H1 (cell line): ENCODE measurements around the gene TOMM40. TPM values are rescaled to one million over a fixed set of nuclear protein-coding genes. Genes with fewer than 3 reads are reported as not detected.

ENCODE experiments used
- CTCF ChIA-PET: fragments of 300-600 bp; sonication (Branson Sonifier 250); formaldehyde crosslinking; loops from one replicate; lab custom pipeline; 2021; ENCODE audit not compliant: partially characterized antibody; lab: Charles Lee
- POLR2A ChIA-PET: fragments of 300-600 bp; sonication (Branson Sonifier 250); formaldehyde crosslinking; loops from one replicate; lab custom pipeline; 2021; ENCODE audit warnings: inconsistent platforms; ENCODE audit not compliant: partially characterized antibody; lab: Charles Lee
- DNase-seq, 2 experiments: peaks; one replicate each; pipeline versions ENCODE4 v3.0.0 to v3.0.0-alpha.2; 2010 to 2022; ENCODE audit warnings: low spot score in 2 of 2, low read depth in 1 of 2, mixed read lengths in 1 of 2
- FAIRE-seq: peaks from 2 replicates; lab custom pipeline; 2011; peaks lifted over from hg19 to GRCh38; lab: Jason Lieb, UNC
- H2AFZ ChIP-seq: 2 replicates; pipeline ENCODE4 v1.8.1; 2012; ENCODE audit warnings: low read length, inconsistent platforms
- H2AK5ac ChIP-seq: 2 replicates; pipeline ENCODE4 v1.6.1; 2013; ENCODE audit warnings: low read depth, low read length
- H2BK120ac ChIP-seq: replicated peaks from 2 replicates; pipeline ENCODE3; 2013; ENCODE audit warnings: low read depth, low read length, inconsistent platforms
- H2BK12ac ChIP-seq: 2 replicates; pipeline ENCODE4 v1.6.1; 2013; ENCODE audit warnings: low read depth, low read length
- H2BK15ac ChIP-seq: 2 replicates; pipeline ENCODE4 v1.6.1; 2013; ENCODE audit warnings: low read length
- H2BK20ac ChIP-seq: 2 replicates; pipeline ENCODE4 v1.6.1; 2013; ENCODE audit warnings: low read length
- H2BK5ac ChIP-seq: 2 replicates; pipeline ENCODE4 v1.6.1; 2013; ENCODE audit warnings: low read depth, low read length
- H3K14ac ChIP-seq: 2 replicates; pipeline ENCODE4 v1.6.1; 2013; ENCODE audit warnings: inconsistent platforms; ENCODE audit not compliant: insufficient read length
- H3K18ac ChIP-seq: 2 replicates; pipeline ENCODE4 v1.6.1; 2013; ENCODE audit warnings: low read length; ENCODE audit errors: extremely low read depth
- H3K23ac ChIP-seq: 2 replicates; pipeline ENCODE4 v1.6.1; 2013; ENCODE audit warnings: inconsistent platforms; ENCODE audit not compliant: insufficient read length
- H3K23me2 ChIP-seq: 2 replicates; pipeline ENCODE4 v1.6.1; 2013; ENCODE audit warnings: low read depth, low read length
- H3K27ac ChIP-seq: 2 replicates; pipeline ENCODE4 v1.6.1; 2011; ENCODE audit warnings: low read depth, low read length, inconsistent platforms
- H3K27me3 ChIP-seq, 4 experiments: replicated peaks in 1 of 4; 1 replicate in 1 of 4; 2 replicates in 3 of 4; pipeline versions ENCODE4 v1.6.1 to v1.8.1; 2011 to 2013; ENCODE audit warnings: low read length in 3 of 4, mild to moderate bottlenecking in 3 of 4, inconsistent platforms in 2 of 4, mixed read lengths in 2 of 4, moderate library complexity in 1 of 4; ENCODE audit not compliant: control insufficient read depth in 3 of 4, insufficient read depth in 3 of 4; ENCODE audit errors: extremely low read depth in 1 of 4
- H3K36me3 ChIP-seq, 4 experiments: 2 replicates each; pipeline versions ENCODE4 v1.6.1 to v1.8.1; 2011 to 2013; ENCODE audit warnings: mild to moderate bottlenecking in 4 of 4, low read length in 3 of 4, moderate library complexity in 2 of 4, control low read depth in 1 of 4, inconsistent platforms in 1 of 4; ENCODE audit not compliant: insufficient read depth in 4 of 4, control insufficient read depth in 2 of 4
- H3K4ac ChIP-seq: replicated peaks from 2 replicates; pipeline ENCODE3; 2013; ENCODE audit warnings: low read length, low read depth, mixed read lengths, inconsistent platforms; ENCODE audit not compliant: insufficient read length
- H3K4me1 ChIP-seq, 4 experiments: replicated peaks in 1 of 4; 1 replicate in 1 of 4; 2 replicates in 3 of 4; pipeline versions ENCODE4 v1.6.1 to v1.8.1; 2011 to 2013; ENCODE audit warnings: low read length in 3 of 4, inconsistent platforms in 2 of 4, mixed read lengths in 1 of 4; ENCODE audit not compliant: insufficient read depth in 4 of 4, control insufficient read depth in 3 of 4
- H3K4me2 ChIP-seq, 2 experiments: 2 replicates each; pipeline versions ENCODE4 v1.6.1 to v1.8.1; 2011 to 2013; ENCODE audit warnings: low read depth in 2 of 2, low read length in 2 of 2, control low read depth in 1 of 2, inconsistent platforms in 1 of 2, mild to moderate bottlenecking in 1 of 2; ENCODE audit not compliant: insufficient read depth in 1 of 2
- H3K4me3 ChIP-seq, 4 experiments: fragments of 200-600, 300-600 bp in 1 of 4; sonication (generic), shearing (Covaris generic), sonication (Bioruptor Twin) in 1 of 4; 2 replicates each; pipeline versions ENCODE4 v1.5.1 to v1.8.1; 2011 to 2016; ENCODE audit warnings: low read length in 4 of 4, low read depth in 3 of 4, control low read depth in 2 of 4, inconsistent platforms in 2 of 4, mild to moderate bottlenecking in 2 of 4, mixed read lengths in 1 of 4, moderate library complexity in 1 of 4; ENCODE audit not compliant: insufficient read depth in 2 of 4; ENCODE audit errors: extremely low read depth in 1 of 4
- H3K56ac ChIP-seq: replicated peaks from 2 replicates; pipeline ENCODE3; 2013; ENCODE audit warnings: low read depth, mild to moderate bottlenecking, mixed read lengths, low read length, inconsistent platforms; ENCODE audit not compliant: insufficient read length
- H3K79me1 ChIP-seq: 2 replicates; pipeline ENCODE4 v1.6.1; 2013; ENCODE audit warnings: low read depth, low read length, control low read depth
- H3K79me2 ChIP-seq, 2 experiments: 2 replicates each; pipeline versions ENCODE4 v1.6.1 to v1.8.1; 2012 to 2013; ENCODE audit warnings: low read length in 2 of 2, mild to moderate bottlenecking in 2 of 2, inconsistent platforms in 1 of 2; ENCODE audit not compliant: insufficient read depth in 2 of 2, control insufficient read depth in 1 of 2
- H3K9ac ChIP-seq, 4 experiments: replicated peaks in 1 of 4; 1 replicate in 1 of 4; 2 replicates in 3 of 4; pipeline versions ENCODE4 v1.6.1 to v1.8.1; 2011 to 2013; ENCODE audit warnings: low read depth in 3 of 4, low read length in 3 of 4, control low read depth in 2 of 4, mild to moderate bottlenecking in 2 of 4, moderate library complexity in 2 of 4, inconsistent platforms in 1 of 4; ENCODE audit errors: extremely low read depth in 1 of 4
- H3K9me3 ChIP-seq, 2 experiments: 2 replicates each; pipeline versions ENCODE4 v1.6.1 to v1.8.1; 2012 to 2013; ENCODE audit warnings: mild to moderate bottlenecking in 2 of 2, moderate library complexity in 2 of 2, control low read depth in 1 of 2, inconsistent platforms in 1 of 2, low read depth in 1 of 2, low read length in 1 of 2, mixed read lengths in 1 of 2; ENCODE audit not compliant: insufficient read depth in 2 of 2
- H4K20me1 ChIP-seq, 2 experiments: replicated peaks in 1 of 2; 2 replicates each; pipeline versions ENCODE3 to v1.8.1; 2011 to 2013; ENCODE audit warnings: inconsistent platforms in 2 of 2, low read length in 2 of 2, mild to moderate bottlenecking in 1 of 2; ENCODE audit not compliant: insufficient read depth in 2 of 2, control insufficient read depth in 1 of 2
- H4K5ac ChIP-seq: 2 replicates; pipeline ENCODE4 v1.6.1; 2013; ENCODE audit warnings: low read length, low read depth, mixed read lengths, inconsistent platforms; ENCODE audit not compliant: insufficient read length
- H4K8ac ChIP-seq: 2 replicates; pipeline ENCODE4 v1.8.0; 2013; ENCODE audit warnings: mild to moderate bottlenecking, moderate library complexity, low read length, inconsistent platforms; ENCODE audit not compliant: insufficient read depth; ENCODE audit errors: extremely low read depth
- H4K91ac ChIP-seq: replicated peaks from 2 replicates; pipeline ENCODE3; 2013; ENCODE audit warnings: low read length, mixed read lengths, inconsistent platforms; ENCODE audit not compliant: insufficient read length
- EGR1 ChIP-seq: IDR thresholded peaks from 2 replicates; pipeline ENCODE4 v1.6.1; 2011; ENCODE audit warnings: low read depth, low read length, borderline replicate concordance
- GABPA ChIP-seq: IDR thresholded peaks from 2 replicates; pipeline ENCODE4 v1.6.1; 2011; ENCODE audit warnings: mild to moderate bottlenecking, low read length, moderate library complexity, borderline replicate concordance; ENCODE audit not compliant: insufficient read depth
- HDAC6 ChIP-seq: IDR thresholded peaks from one replicate; pipeline ENCODE4 v1.7.1; 2012; ENCODE audit warnings: low read depth, mild to moderate bottlenecking, inconsistent platforms, low read length, moderate library complexity
- NRF1 ChIP-seq: IDR thresholded peaks from 2 replicates; pipeline ENCODE4 v1.6.1; 2011; ENCODE audit warnings: mild to moderate bottlenecking, low read depth, low read length, improper control_type of control experiment
- SIX5 ChIP-seq: IDR thresholded peaks from 2 replicates; pipeline ENCODE4 v1.6.1; 2011; ENCODE audit warnings: mild to moderate bottlenecking, low read depth, low read length
- SP4 ChIP-seq: IDR thresholded peaks from 2 replicates; pipeline ENCODE4 v1.6.1; 2012; ENCODE audit warnings: low read length, inconsistent platforms
- TEAD4 ChIP-seq: IDR thresholded peaks from 2 replicates; pipeline ENCODE4 v1.6.1; 2012; ENCODE audit warnings: low read depth, low read length, inconsistent platforms, mixed read lengths
- USF2 ChIP-seq: IDR thresholded peaks from 2 replicates; pipeline ENCODE4 v1.6.1; 2011; ENCODE audit warnings: low read length, improper control_type of control experiment
- WGBS, 2 experiments: shearing (Covaris generic) in 1 of 2; methylation state at CpG; one replicate each; pipeline versions ENCODE4 v1.1.6 to v1.1.7; 2013 to 2015; ENCODE audit warnings: low lambda C conversion rate in 2 of 2, mixed read lengths in 2 of 2, inconsistent platforms in 1 of 2, low coverage in 1 of 2, missing lambda C conversion rate in 1 of 2; ENCODE audit not compliant: insufficient replicate concordance in 2 of 2, insufficient coverage in 1 of 2, insufficient read length in 1 of 2; ENCODE audit errors: extremely low coverage in 1 of 2, missing lambda C conversion rate in 1 of 2; 5-methylcytosine and 5-hydroxymethylcytosine counted together
- polyA plus RNA-seq, 7 experiments: library from polyadenylated mRNA; depleted of rRNA in 3 of 7; stranded (reverse) in 5 of 7; unstranded in 2 of 7; fragments of >200 nt in 5 of 7; fragments of 200-250 nt in 2 of 7; gene quantifications; 1 replicate in 5 of 7; 2 replicates in 1 of 7; 4 replicates in 1 of 7; pipeline versions ENCODE4 v1.2.1 to v1.2.3, GENCODE V29; 2011 to 2013; ENCODE audit warnings: missing spikeins in 2 of 7, mixed read lengths in 2 of 7
- total RNA-seq: library from RNA; stranded (reverse); fragmentation: NEBNext Ultra II Directional; extraction: Animal tissue kit (Norgen Biotek cat#: 25700); gene quantifications from 2 replicates; pipeline ENCODE4 v1.2.1, GENCODE V29; 2021

TOMM40 gene
- total and polyA plus RNA-seq, 2 of the 8 experiments (the other 6 are each of a cell fraction or from before 2014, with no cell fraction given): 154 to 179 TPM

GRCh38 chr19:44903216-44903601 is 12.2 kb downstream of the TOMM40 start:
- H3K56ac ChIP-seq: no peak overlapping the region
- 73% methylated on average over 10 of the region's 15 CpGs; no CpG with 5 or more reads in 1 of the 2 experiments for WGBS, 2 experiments
- no peak for FAIRE-seq
- no peak for TF ChIP-seq NRF1
- no peak for TF ChIP-seq HDAC6
- TF ChIP-seq GABPA: no peak
- TF ChIP-seq SIX5: no peak
- no peak for TF ChIP-seq EGR1
- TF ChIP-seq SP4: no peak
- TF ChIP-seq USF2: no peak
- TF ChIP-seq TEAD4: no peak

More at GRCh38 chr19:44903216-44903601, 12.2 kb downstream of the TOMM40 start:
- no peak overlapping the region for H2BK120ac ChIP-seq
- peaks cover 3 to 32% of the 10 kb centered on the region in 2 experiments for H4K20me1 ChIP-seq
- no peak overlapping the region for H2BK12ac ChIP-seq
- no peaks in the 10 kb centered on the region for H3K9me3 ChIP-seq
- H3K27me3 ChIP-seq: no peaks in the 10 kb centered on the region
- no peak overlapping the region for H3K27ac ChIP-seq
- no peak overlapping the region for H3K4me2 ChIP-seq
- no peak overlapping the region for H4K8ac ChIP-seq
- H4K91ac ChIP-seq: no peak overlapping the region
- no peak overlapping the region for H2AK5ac ChIP-seq
- no peak overlapping the region for H2BK20ac ChIP-seq
- H2BK5ac ChIP-seq: no peak overlapping the region
- no peak overlapping the region for H3K4ac ChIP-seq
- peaks cover 18 to 47% (median 38%) of the 10 kb centered on the region in 4 experiments; a peak in 7 of 8 replicates for H3K36me3 ChIP-seq
- peaks cover 0 to 8% (median 7%) of the 10 kb centered on the region in 4 experiments; a peak in 6 of 7 replicates for H3K4me1 ChIP-seq
- H3K79me1 ChIP-seq: no peaks in the 10 kb centered on the region; the same call in 1 of the 2 replicates
- H3K18ac ChIP-seq: no peak overlapping the region
- H2AFZ ChIP-seq: no peak overlapping the region
- no peak for DNase-seq
- ChIA-PET CTCF (interaction anchor here (0.9 to 15.2 kb wide), 20 partner anchors 8 to 187 kb away, joined by 3 to 201 read pairs (median 5); partner anchors contain the start of gene CLPTM1), POLR2A (interaction anchor here (0.9 to 12.3 kb wide), 12 partner anchors 10 to 470 kb away, joined by 3 to 247 read pairs (median 8); partner anchors contain the start of genes APOC1, CLPTM1 and TOMM40)
- peaks cover 3% of the 10 kb centered on the region; the same call in 1 of the 2 replicates for H3K23me2 ChIP-seq
- H2BK15ac ChIP-seq: no peak overlapping the region
- no peak overlapping the region for H3K9ac ChIP-seq
- H3K23ac ChIP-seq: no peak overlapping the region
- H3K4me3 ChIP-seq: no peak overlapping the region
- H3K14ac ChIP-seq: no peak overlapping the region
- H3K79me2 ChIP-seq: peaks cover 0 to 11% of the 10 kb centered on the region in 2 experiments; a peak in 1 of 4 replicates
- no peak overlapping the region for H4K5ac ChIP-seq
